ENCODE results near the gene MAG. TPM values are rescaled to one million over a fixed set of nuclear protein-coding genes. Genes with fewer than 3 reads are reported as not detected.

The MAG gene
- total RNA-seq, 1 donor from 2014 or later = not detected

DNA sequence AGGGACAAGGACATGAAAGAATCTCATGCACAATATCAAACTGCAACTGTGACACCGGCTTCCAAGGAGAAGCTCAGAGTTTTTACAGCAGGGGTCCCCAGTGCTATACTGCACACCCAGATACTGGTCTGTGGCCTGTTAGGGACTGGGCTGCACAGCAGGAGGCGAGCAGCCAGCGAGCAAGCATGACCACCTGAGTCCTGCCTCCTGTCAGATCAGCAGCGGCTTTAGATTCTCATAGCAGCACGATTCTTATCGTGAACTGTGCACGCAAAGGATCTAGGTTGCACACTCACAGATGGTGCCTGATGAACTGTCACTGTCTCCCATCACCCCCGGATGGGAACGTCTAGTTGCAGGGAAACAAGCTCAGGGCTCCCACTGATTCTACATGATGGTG is 23.9 kb downstream of the MAG start:
- H3K36me3 ChIP-seq = no peaks in the 10 kb centered on the region
- H3K27me3 ChIP-seq (ENCODE audit: low read depth) = peaks cover 14% of the 10 kb centered on the region
- TF ChIP-seq, protein P1, sequence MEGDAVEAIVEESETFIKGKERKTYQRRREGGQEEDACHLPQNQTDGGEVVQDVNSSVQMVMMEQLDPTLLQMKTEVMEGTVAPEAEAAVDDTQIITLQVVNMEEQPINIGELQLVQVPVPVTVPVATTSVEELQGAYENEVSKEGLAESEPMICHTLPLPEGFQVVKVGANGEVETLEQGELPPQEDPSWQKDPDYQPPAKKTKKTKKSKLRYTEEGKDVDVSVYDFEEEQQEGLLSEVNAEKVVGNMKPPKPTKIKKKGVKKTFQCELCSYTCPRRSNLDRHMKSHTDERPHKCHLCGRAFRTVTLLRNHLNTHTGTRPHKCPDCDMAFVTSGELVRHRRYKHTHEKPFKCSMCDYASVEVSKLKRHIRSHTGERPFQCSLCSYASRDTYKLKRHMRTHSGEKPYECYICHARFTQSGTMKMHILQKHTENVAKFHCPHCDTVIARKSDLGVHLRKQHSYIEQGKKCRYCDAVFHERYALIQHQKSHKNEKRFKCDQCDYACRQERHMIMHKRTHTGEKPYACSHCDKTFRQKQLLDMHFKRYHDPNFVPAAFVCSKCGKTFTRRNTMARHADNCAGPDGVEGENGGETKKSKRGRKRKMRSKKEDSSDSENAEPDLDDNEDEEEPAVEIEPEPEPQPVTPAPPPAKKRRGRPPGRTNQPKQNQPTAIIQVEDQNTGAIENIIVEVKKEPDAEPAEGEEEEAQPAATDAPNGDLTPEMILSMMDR (IDR thresholded peaks at IDR 0.05; ENCODE audit: borderline replicate concordance) = no peak
- no peak for DNase-seq
- H3K4me1 ChIP-seq = peaks cover 20% of the 10 kb centered on the region
- H3K4me3 ChIP-seq = no peak overlapping the region
- intact Hi-C loops (cut with micrococcal nuclease) = no loop called here
- H3K9me3 ChIP-seq (replicated peaks) = no peaks in the 10 kb centered on the region
- no peak overlapping the region for H3K27ac ChIP-seq (replicated peaks)

DNA sequence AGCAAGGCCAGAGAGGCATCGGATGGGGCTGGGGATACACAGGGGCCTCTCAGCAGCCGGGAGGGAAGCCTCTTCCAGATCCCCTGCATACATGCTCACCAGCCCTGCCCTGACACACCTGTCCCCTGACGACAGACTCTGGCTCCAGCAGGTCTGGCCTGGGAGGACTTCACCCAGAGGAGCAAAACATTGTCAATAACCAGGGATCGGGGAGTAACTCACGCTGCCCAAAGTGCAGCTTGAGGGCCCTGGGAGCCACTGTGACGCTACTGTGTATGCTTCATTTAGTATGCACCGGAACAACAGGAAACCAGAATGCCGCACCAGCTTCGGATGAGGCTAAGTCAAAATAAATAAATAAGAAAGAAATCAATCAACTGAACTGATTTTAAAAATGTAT is 24.6 kb downstream of the MAG start:
- Histone ChIP-seq H3K27ac (replicated peaks) (no peak overlapping the region), H3K36me3 (no peaks in the 10 kb centered on the region), H3K27me3 (ENCODE audit: low read depth) (peaks cover 12% of the 10 kb centered on the region), H3K4me1 (peaks cover 20% of the 10 kb centered on the region), H3K4me3 (no peak overlapping the region), H3K9me3 (replicated peaks) (no peaks in the 10 kb centered on the region)
- TF ChIP-seq, protein P1 (IDR thresholded peaks at IDR 0.05; ENCODE audit: borderline replicate concordance) = no peak
- no peak for DNase-seq
- intact Hi-C loops (cut with micrococcal nuclease) = no loop called here

DNA sequence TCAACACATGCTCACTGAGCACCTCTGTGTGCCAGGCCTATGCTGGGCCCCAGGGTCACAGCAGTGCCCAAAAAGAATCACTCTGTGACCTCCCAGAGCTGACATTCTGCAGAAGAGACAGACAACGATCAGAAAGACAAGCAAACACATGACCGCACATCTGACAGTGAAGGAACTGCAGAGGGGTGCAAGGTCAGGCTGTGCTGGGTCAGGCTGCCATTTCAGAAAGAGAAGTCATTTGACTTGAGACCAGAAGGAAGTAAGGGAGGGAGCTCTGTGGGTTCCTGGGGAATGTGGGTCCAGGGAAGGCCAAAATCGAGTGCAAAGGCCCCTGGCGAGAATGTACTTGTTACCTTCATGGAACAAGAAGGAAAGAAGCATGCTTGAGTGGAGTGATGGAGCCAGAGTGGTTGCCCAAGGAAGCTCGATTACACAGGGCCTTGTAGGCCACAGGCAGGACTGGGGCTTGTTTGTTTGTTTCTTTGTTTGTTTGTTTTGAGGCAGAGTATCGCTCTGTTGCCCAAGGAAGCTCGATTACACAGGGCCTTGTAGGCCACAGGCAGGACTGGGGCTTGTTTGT is 25.6 kb downstream of the MAG start:
- no peak for DNase-seq
- TF ChIP-seq, protein P1 (IDR thresholded peaks at IDR 0.05; ENCODE audit: borderline replicate concordance) = no peak
- H3K27me3 ChIP-seq (ENCODE audit: low read depth) = peaks cover 18% of the 10 kb centered on the region
- intact Hi-C loops (cut with micrococcal nuclease) = no loop called here
- H3K4me1 ChIP-seq = peaks cover 20% of the 10 kb centered on the region
- peaks cover 8% of the 10 kb centered on the region for H3K9me3 ChIP-seq (replicated peaks)
- H3K4me3 ChIP-seq = no peak overlapping the region
- no peak overlapping the region for H3K27ac ChIP-seq (replicated peaks)
- no peaks in the 10 kb centered on the region for H3K36me3 ChIP-seq

DNA sequence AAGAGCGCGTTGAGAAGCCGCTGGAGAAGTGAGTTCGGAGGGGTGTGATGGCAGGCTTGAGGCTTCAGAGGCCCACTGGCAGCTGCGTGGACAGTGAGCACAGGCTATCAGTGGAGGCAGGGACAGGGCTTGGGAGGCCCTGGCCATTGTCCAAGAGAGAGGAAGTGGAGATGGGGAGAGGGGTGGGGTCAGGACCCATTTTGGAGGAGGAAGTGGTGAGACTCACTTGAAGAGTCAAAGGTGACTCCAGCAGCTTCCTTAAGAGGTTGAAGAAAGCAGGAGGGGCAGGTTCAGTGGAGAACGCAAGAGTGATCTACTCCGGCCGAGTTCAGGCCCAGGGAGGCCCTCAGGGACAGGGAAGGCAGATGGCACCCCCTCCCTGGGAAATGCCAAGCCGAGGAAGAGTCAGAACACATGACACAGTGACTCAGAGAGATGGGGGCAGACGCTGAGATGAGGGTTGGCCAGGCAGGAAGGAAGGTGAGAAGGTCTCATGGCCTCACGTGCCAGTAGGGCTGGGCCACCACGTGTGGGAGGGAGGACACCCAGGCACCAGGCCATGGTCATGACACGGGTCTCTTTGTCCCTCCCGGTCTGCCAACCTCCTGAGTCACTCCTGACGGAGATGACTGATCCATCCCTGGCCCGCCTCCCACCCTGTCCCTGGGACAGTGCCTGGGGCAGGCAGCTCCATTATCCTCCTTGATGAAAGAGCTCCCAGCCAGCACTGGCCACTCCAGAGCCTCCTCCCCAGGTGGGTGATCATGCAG is 26.9 kb downstream of the MAG start:
- Histone ChIP-seq H3K27ac (replicated peaks) (no peak overlapping the region), H3K4me1 (peaks cover 20% of the 10 kb centered on the region), H3K9me3 (replicated peaks) (peaks cover 8% of the 10 kb centered on the region), H3K36me3 (no peaks in the 10 kb centered on the region), H3K4me3 (no peak overlapping the region), H3K27me3 (ENCODE audit: low read depth) (peaks cover 19% of the 10 kb centered on the region)
- intact Hi-C loops (cut with micrococcal nuclease) = no loop called here
- TF ChIP-seq, protein P1 (IDR thresholded peaks at IDR 0.05; ENCODE audit: borderline replicate concordance) = no peak
- DNase-seq = peak; percentile 40

DNA sequence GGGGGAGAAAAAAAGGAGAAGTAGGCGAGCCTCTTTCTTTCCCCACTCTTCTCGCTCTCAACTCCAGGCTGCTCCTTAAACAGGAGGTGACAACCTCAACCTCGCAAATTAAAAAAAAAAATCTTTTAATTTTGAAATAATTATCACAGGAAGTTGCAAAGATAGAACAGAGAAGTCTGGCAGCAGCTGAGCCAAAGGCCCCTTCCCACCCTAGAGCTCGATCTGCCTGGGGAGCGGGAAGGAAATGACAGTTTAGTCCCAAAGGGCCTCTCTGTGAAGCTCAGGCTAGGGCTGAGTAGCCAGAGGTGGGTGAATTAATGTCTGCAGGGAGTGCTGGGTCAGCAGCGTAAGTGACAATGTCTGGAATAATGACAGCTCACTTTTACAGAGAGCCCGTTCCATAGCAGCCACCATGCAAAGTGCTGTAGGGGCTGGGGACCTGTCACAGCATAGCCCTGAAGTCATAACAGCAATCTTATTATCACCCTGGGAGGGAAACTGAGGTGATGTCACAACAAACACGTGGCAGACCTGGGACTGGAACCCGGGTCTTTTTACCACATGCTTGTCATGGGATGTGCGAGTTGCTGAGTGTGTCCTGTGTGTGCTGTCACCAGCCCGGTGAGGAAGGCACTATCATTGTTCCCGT is 28.2 kb downstream of the MAG start:
- TF ChIP-seq, protein P1 (IDR thresholded peaks at IDR 0.05; ENCODE audit: borderline replicate concordance) = no peak
- intact Hi-C loops (cut with micrococcal nuclease) = no loop called here
- Histone ChIP-seq H3K36me3 (no peaks in the 10 kb centered on the region), H3K4me3 (no peak overlapping the region), H3K27ac (replicated peaks) (no peak overlapping the region), H3K27me3 (ENCODE audit: low read depth) (peaks cover 19% of the 10 kb centered on the region), H3K9me3 (replicated peaks) (peaks cover 8% of the 10 kb centered on the region), H3K4me1 (peaks cover 20% of the 10 kb centered on the region)
- DNase-seq = no peak

Data from left ventricle myocardium inferior (tissue), 1 donor.